K562 (cell line): ENCODE measurements around the gene PSMB10. TPM values are rescaled to one million over a fixed set of nuclear protein-coding genes. Genes with fewer than 3 reads are reported as not detected.

Experiments
- CAMTA2 ChIP-seq: fragments of 250-450 bp; sonication (Bioruptor Pico); conservative IDR thresholded peaks from 2 replicates; pipeline ENCODE4 v1.5.1; 2022
- EZH2 ChIP-seq: IDR thresholded peaks from 2 replicates; pipeline ENCODE4 v1.6.1; 2012; ENCODE audit warnings: low read depth, mild to moderate bottlenecking, inconsistent platforms, low read length, borderline replicate concordance
- NFE2 ChIP-seq: IDR thresholded peaks from 2 replicates; pipeline ENCODE4 v1.6.1; 2014; ENCODE audit warnings: antibody characterized with exemption, low read depth
- NFIX ChIP-seq: fragments of 250-450 bp; sonication (Bioruptor Pico); IDR thresholded peaks from 2 replicates; pipeline ENCODE4 v1.4.0; 2020; ENCODE audit warnings: low read depth, mild to moderate bottlenecking, moderate library complexity
- NR2C2 ChIP-seq, 2 experiments: fragments of 200-800 bp in 1 of 2; sonication (Bioruptor generic) in 1 of 2; sonication (generic) in 1 of 2; formaldehyde crosslinking in 1 of 2; IDR thresholded peaks; 2 replicates each; pipeline versions ENCODE4 v1.6.1 to v1.8.0; 2016 to 2022; ENCODE audit warnings: mild to moderate bottlenecking in 1 of 2, missing compliant biosample characterization in 1 of 2, missing genetic modification characterization in 1 of 2, missing genetic modification reagents in 1 of 2
- RBBP5 ChIP-seq: fragments of 200-600 bp; sonication (generic); IDR thresholded peaks from 2 replicates; pipeline ENCODE4 v1.6.1; 2012; ENCODE audit warnings: borderline replicate concordance, mild to moderate bottlenecking, low read length, control low read depth, inconsistent platforms; ENCODE audit not compliant: insufficient read depth, poor library complexity, severe bottlenecking
- TFAM ChIP-seq: fragments of 250-450 bp; sonication (Bioruptor Pico); conservative IDR thresholded peaks from 2 replicates; pipeline ENCODE4 v1.5.0; 2021; ENCODE audit warnings: mild to moderate bottlenecking, moderate library complexity
- TSC22D4 ChIP-seq: fragments of 450-650 bp; IDR thresholded peaks from 2 replicates; pipeline ENCODE4 v1.6.1; 2016; ENCODE audit warnings: missing genetic modification characterization, missing biosample characterization, control low read depth
- ZNF263 ChIP-seq: sonication (generic); formaldehyde crosslinking; IDR thresholded peaks from 2 replicates; pipeline ENCODE4 v1.8.0; 2022; ENCODE audit warnings: mild to moderate bottlenecking, missing genetic modification reagents, borderline replicate concordance
- ZNF79 ChIP-seq: fragments of 250-450 bp; sonication (Bioruptor Pico); IDR thresholded peaks from 2 replicates; pipeline ENCODE4 v1.4.0; 2020; ENCODE audit warnings: low read depth, mild to moderate bottlenecking, moderate library complexity
- polyA plus RNA-seq, 8 experiments: library from polyadenylated mRNA; depleted of rRNA in 4 of 8; stranded (reverse) in 5 of 8; unstranded in 3 of 8; fragments of >200 nt; fragmentation: Nextera tagmentation in 2 of 8; fragmentation: Illumina TruSeq in 1 of 8; extraction: Ambion mirVana in 2 of 8; extraction: Trizol in 1 of 8; gene quantifications; 2 replicates each; pipeline versions ENCODE4 v1.2.1 to v1.2.3, GENCODE V29; 2011 to 2014; ENCODE audit warnings: inconsistent platforms in 1 of 8, missing spikeins in 1 of 8
- total RNA-seq, 7 experiments: library from RNA; depleted of rRNA in 6 of 7; stranded (reverse); fragments of >200 nt in 6 of 7; fragmentation: Illumina TruSeq in 2 of 7; extraction: Trizol in 2 of 7; gene quantifications; 2 replicates each; pipeline versions ENCODE4 v1.2.1 to v1.2.3, GENCODE V29; 2011 to 2021; ENCODE audit warnings: low replicate concordance in 1 of 7
- TF ChIP-seq, protein P1 (sequence below): fragments of 200-600 bp; sonication (generic); IDR thresholded peaks from one replicate; pipeline ENCODE4 v1.6.1; 2012; ENCODE audit warnings: mild to moderate bottlenecking, low read depth, low read length, inconsistent platforms
- TF ChIP-seq, protein P2 (sequence below): IDR thresholded peaks from 3 replicates; pipeline ENCODE4 v1.6.1; 2011; ENCODE audit warnings: borderline replicate concordance, mild to moderate bottlenecking, moderate library complexity; ENCODE audit not compliant: insufficient read length; ENCODE audit errors: extremely low read depth

The PSMB10 gene
- total and polyA plus RNA-seq, 9 of the 15 experiments (the other 6 are each of a cell fraction or from before 2014, with no cell fraction given): 11.7 to 105 (median 51.0) TPM

DNA sequence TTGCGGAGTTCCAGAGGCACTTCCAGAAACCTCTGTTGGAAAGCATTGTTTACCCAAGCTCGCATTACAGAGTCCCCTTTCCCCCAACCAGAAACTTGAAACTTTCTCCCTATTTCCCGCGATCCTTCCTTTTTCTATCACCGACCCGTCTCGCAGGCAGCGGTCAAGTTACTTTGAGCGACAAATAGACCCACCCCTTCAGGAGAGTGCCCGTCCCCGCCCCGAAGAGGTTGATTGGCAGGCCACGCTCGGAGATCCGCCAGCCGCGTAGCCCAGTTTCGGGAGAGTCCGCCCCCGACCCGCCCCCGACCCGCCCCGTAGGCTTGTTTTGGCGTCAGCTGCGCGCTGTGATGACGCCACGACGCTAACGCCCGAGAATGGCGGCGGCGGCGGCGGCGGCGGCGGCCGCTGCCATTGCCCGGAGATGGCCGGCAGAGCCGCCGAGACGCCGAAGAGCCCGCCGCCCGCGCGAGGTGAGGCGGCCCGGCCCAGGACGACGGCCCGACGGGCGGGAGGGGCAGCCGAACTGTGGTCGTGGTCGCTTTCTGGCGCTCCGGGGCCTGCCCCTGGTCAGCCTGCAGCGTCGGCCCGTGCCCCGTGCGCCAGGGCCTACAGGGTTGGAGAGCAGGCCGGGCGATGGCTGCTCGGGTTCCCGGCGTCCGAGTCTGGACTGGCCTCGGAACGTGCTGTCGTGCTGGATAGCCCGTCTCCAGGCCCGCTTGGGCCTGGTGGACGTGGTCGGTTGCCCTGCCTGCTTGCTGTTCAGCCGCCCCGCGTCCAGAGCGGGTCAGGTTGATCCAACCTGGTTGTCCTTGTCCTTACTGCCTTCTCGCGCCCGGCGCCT, 43.5 kb downstream of the PSMB10 start, which contains the start of gene PSKH1 (continued):
- TF ChIP-seq NR2C2 (CRISPR knock-in tag; IDR thresholded peaks at IDR 0.05): no peak
- peak; percentile 35; the same call in 1 of the 2 replicates for TF ChIP-seq NR2C2 (tag; IDR thresholded peaks at IDR 0.05)
- no peak for TF ChIP-seq TSC22D4 (tag)
- peak; percentile 98 for TF ChIP-seq RBBP5
- no peak for TF ChIP-seq NFIX
- TF ChIP-seq ZNF263 (CRISPR knock-in tag): no peak
- TF ChIP-seq ZNF79 (CRISPR knock-in tag): no peak
- TF ChIP-seq, protein P1, sequence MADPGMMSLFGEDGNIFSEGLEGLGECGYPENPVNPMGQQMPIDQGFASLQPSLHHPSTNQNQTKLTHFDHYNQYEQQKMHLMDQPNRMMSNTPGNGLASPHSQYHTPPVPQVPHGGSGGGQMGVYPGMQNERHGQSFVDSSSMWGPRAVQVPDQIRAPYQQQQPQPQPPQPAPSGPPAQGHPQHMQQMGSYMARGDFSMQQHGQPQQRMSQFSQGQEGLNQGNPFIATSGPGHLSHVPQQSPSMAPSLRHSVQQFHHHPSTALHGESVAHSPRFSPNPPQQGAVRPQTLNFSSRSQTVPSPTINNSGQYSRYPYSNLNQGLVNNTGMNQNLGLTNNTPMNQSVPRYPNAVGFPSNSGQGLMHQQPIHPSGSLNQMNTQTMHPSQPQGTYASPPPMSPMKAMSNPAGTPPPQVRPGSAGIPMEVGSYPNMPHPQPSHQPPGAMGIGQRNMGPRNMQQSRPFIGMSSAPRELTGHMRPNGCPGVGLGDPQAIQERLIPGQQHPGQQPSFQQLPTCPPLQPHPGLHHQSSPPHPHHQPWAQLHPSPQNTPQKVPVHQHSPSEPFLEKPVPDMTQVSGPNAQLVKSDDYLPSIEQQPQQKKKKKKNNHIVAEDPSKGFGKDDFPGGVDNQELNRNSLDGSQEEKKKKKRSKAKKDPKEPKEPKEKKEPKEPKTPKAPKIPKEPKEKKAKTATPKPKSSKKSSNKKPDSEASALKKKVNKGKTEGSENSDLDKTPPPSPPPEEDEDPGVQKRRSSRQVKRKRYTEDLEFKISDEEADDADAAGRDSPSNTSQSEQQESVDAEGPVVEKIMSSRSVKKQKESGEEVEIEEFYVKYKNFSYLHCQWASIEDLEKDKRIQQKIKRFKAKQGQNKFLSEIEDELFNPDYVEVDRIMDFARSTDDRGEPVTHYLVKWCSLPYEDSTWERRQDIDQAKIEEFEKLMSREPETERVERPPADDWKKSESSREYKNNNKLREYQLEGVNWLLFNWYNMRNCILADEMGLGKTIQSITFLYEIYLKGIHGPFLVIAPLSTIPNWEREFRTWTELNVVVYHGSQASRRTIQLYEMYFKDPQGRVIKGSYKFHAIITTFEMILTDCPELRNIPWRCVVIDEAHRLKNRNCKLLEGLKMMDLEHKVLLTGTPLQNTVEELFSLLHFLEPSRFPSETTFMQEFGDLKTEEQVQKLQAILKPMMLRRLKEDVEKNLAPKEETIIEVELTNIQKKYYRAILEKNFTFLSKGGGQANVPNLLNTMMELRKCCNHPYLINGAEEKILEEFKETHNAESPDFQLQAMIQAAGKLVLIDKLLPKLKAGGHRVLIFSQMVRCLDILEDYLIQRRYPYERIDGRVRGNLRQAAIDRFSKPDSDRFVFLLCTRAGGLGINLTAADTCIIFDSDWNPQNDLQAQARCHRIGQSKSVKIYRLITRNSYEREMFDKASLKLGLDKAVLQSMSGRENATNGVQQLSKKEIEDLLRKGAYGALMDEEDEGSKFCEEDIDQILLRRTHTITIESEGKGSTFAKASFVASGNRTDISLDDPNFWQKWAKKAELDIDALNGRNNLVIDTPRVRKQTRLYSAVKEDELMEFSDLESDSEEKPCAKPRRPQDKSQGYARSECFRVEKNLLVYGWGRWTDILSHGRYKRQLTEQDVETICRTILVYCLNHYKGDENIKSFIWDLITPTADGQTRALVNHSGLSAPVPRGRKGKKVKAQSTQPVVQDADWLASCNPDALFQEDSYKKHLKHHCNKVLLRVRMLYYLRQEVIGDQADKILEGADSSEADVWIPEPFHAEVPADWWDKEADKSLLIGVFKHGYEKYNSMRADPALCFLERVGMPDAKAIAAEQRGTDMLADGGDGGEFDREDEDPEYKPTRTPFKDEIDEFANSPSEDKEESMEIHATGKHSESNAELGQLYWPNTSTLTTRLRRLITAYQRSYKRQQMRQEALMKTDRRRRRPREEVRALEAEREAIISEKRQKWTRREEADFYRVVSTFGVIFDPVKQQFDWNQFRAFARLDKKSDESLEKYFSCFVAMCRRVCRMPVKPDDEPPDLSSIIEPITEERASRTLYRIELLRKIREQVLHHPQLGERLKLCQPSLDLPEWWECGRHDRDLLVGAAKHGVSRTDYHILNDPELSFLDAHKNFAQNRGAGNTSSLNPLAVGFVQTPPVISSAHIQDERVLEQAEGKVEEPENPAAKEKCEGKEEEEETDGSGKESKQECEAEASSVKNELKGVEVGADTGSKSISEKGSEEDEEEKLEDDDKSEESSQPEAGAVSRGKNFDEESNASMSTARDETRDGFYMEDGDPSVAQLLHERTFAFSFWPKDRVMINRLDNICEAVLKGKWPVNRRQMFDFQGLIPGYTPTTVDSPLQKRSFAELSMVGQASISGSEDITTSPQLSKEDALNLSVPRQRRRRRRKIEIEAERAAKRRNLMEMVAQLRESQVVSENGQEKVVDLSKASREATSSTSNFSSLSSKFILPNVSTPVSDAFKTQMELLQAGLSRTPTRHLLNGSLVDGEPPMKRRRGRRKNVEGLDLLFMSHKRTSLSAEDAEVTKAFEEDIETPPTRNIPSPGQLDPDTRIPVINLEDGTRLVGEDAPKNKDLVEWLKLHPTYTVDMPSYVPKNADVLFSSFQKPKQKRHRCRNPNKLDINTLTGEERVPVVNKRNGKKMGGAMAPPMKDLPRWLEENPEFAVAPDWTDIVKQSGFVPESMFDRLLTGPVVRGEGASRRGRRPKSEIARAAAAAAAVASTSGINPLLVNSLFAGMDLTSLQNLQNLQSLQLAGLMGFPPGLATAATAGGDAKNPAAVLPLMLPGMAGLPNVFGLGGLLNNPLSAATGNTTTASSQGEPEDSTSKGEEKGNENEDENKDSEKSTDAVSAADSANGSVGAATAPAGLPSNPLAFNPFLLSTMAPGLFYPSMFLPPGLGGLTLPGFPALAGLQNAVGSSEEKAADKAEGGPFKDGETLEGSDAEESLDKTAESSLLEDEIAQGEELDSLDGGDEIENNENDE: no peak
- TF ChIP-seq, protein P2, sequence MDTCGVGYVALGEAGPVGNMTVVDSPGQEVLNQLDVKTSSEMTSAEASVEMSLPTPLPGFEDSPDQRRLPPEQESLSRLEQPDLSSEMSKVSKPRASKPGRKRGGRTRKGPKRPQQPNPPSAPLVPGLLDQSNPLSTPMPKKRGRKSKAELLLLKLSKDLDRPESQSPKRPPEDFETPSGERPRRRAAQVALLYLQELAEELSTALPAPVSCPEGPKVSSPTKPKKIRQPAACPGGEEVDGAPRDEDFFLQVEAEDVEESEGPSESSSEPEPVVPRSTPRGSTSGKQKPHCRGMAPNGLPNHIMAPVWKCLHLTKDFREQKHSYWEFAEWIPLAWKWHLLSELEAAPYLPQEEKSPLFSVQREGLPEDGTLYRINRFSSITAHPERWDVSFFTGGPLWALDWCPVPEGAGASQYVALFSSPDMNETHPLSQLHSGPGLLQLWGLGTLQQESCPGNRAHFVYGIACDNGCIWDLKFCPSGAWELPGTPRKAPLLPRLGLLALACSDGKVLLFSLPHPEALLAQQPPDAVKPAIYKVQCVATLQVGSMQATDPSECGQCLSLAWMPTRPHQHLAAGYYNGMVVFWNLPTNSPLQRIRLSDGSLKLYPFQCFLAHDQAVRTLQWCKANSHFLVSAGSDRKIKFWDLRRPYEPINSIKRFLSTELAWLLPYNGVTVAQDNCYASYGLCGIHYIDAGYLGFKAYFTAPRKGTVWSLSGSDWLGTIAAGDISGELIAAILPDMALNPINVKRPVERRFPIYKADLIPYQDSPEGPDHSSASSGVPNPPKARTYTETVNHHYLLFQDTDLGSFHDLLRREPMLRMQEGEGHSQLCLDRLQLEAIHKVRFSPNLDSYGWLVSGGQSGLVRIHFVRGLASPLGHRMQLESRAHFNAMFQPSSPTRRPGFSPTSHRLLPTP: no peak
- no peak for TF ChIP-seq CAMTA2 (CRISPR knock-in tag)
- no peak for TF ChIP-seq EZH2
- no peak for TF ChIP-seq TFAM
- no peak for TF ChIP-seq NFE2
